ENCODE data around the gene FHIT.

DNA sequence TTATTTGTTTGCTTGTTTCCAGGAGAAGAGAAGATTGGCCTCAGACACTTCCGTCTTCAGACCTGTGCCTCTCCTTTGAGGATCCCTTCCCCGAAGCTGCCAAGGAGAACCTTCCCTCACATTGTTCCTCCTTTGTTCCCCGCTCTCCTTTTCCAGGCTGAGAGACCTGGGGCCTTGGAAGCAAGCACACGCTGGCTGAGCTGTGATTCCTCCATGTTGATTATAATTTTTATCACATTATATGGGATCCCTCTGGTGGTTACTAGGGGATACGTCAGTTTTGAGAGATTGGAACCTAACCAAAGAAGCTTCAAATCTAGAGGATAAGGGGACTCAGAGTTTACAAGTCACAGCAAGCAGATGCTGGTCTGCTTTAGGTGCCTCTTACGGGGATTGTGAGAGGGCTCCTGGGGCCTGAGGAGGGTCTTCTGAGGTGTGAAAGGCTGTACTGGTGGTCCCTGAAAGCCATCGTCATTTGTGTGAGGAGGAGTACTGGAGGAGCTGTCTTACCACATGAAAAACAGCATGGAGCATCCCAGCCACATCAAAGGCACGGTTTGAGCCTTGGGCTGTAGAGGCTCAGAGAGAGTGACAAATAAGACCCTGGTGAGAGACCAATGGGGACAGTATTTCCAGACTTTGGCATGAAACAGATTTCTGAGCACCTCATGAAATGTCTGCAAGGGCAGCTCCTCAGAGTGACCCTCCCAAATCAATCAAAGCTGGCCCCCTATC lies 1441.4 kb downstream of the FHIT start:
- TF ChIP-seq, protein P1, sequence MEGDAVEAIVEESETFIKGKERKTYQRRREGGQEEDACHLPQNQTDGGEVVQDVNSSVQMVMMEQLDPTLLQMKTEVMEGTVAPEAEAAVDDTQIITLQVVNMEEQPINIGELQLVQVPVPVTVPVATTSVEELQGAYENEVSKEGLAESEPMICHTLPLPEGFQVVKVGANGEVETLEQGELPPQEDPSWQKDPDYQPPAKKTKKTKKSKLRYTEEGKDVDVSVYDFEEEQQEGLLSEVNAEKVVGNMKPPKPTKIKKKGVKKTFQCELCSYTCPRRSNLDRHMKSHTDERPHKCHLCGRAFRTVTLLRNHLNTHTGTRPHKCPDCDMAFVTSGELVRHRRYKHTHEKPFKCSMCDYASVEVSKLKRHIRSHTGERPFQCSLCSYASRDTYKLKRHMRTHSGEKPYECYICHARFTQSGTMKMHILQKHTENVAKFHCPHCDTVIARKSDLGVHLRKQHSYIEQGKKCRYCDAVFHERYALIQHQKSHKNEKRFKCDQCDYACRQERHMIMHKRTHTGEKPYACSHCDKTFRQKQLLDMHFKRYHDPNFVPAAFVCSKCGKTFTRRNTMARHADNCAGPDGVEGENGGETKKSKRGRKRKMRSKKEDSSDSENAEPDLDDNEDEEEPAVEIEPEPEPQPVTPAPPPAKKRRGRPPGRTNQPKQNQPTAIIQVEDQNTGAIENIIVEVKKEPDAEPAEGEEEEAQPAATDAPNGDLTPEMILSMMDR (IDR thresholded peaks at IDR 0.05): peak in 5 of 7 experiments; percentile 13 to 76 (median 50)
- no peak for TF ChIP-seq EP300 (IDR thresholded peaks at IDR 0.05)
